GM18505 (cell line): ENCODE results near the gene STAT1.

Source experiments
- ATAC-seq: cut with Tn5 transposase; IDR thresholded peaks from one replicate; pipeline ENCODE4 v1.9.1; 2021; ENCODE audit not compliant: unreplicated experiment
- POLR2A ChIP-seq: IDR thresholded peaks from 4 replicates; pipeline ENCODE4 v1.6.1; 2011; ENCODE audit warnings: borderline replicate concordance; ENCODE audit not compliant: insufficient read depth, insufficient read length; ENCODE audit errors: extremely low read depth

The STAT1 gene

GRCh38 chr2:190935054-190935453 lies 78.9 kb downstream of the STAT1 start:
- TF ChIP-seq POLR2A: no peak
- ATAC-seq: no peak

- ATAC-seq: no peak
- no peak for TF ChIP-seq POLR2A
Observed at GRCh38 chr2:190933361-190933760, 80.6 kb downstream of the STAT1 start.

GRCh38 chr2:190932514-190932913 lies 81.5 kb downstream of the STAT1 start:
- ATAC-seq: no peak

GRCh38 chr2:190930411-190930810 lies 83.6 kb downstream of the STAT1 start:
- no peak for ATAC-seq
- no peak for TF ChIP-seq POLR2A

More at GRCh38 chr2:190932514-190932913, 81.5 kb downstream of the STAT1 start:
- TF ChIP-seq POLR2A: no peak

- TF ChIP-seq POLR2A: no peak
- no peak for ATAC-seq
Observed at GRCh38 chr2:190929919-190930318, 84.1 kb downstream of the STAT1 start.

GRCh38 chr2:190927301-190927700 lies 86.7 kb downstream of the STAT1 start:
- ATAC-seq: no peak
- TF ChIP-seq POLR2A: no peak

- ATAC-seq: no peak
- no peak for TF ChIP-seq POLR2A
Observed at GRCh38 chr2:190922376-190922775, 91.6 kb downstream of the STAT1 start.

GRCh38 chr2:190920085-190920484 lies 93.9 kb downstream of the STAT1 start:
- no peak for ATAC-seq
- TF ChIP-seq POLR2A: no peak
